Coronary artery (tissue), 2 donors: ENCODE data around the gene DNAH9.
A peak's percentile ranks its signal among the peaks of the same experiment; 100 is the strongest.

ENCODE experiments used
- DNase-seq: peaks from one replicate; pipeline ENCODE4 v3.0.0-alpha.2; 2017; ENCODE audit warnings: low spot score
- H3K27ac ChIP-seq, 2 donors: fragments of 200-600 bp; sonication (generic); one replicate each; pipeline ENCODE4 v1.5.1; 2016 to 2019
- H3K4me3 ChIP-seq: fragments of 200-600 bp; sonication (generic); 2 replicates; pipeline ENCODE4 v1.5.1; 2016; ENCODE audit warnings: mild to moderate bottlenecking, moderate library complexity
- TF ChIP-seq, protein P1 (sequence below): fragments of 200-600 bp; sonication (generic); IDR thresholded peaks from one replicate; pipeline ENCODE4 v1.5.1; 2019; ENCODE audit warnings: antibody characterized with exemption

Gene DNAH9

DNA sequence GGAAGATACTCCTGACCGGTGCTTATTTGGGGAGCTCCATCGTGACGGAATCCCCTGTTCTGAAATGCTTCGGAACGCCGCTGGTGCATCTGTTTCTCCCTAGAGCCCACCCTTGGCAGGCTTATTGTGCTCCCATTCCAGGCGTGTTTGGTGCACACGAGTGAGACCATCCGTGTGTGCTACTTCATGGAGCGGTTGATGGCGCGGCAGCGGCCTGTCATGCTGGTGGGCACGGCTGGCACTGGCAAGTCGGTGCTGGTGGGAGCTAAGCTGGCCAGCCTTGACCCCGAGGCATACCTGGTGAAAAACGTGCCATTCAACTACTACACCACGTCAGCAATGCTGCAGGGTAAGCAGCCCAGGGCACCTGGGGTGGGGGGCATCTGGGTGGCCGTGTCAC, 170.7 kb downstream of the DNAH9 start:
- DNase-seq: no peak
- Histone ChIP-seq H3K27ac (no peak overlapping the region), H3K4me3 (no peak overlapping the region)
- TF ChIP-seq, protein P1, sequence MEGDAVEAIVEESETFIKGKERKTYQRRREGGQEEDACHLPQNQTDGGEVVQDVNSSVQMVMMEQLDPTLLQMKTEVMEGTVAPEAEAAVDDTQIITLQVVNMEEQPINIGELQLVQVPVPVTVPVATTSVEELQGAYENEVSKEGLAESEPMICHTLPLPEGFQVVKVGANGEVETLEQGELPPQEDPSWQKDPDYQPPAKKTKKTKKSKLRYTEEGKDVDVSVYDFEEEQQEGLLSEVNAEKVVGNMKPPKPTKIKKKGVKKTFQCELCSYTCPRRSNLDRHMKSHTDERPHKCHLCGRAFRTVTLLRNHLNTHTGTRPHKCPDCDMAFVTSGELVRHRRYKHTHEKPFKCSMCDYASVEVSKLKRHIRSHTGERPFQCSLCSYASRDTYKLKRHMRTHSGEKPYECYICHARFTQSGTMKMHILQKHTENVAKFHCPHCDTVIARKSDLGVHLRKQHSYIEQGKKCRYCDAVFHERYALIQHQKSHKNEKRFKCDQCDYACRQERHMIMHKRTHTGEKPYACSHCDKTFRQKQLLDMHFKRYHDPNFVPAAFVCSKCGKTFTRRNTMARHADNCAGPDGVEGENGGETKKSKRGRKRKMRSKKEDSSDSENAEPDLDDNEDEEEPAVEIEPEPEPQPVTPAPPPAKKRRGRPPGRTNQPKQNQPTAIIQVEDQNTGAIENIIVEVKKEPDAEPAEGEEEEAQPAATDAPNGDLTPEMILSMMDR: no peak

DNA sequence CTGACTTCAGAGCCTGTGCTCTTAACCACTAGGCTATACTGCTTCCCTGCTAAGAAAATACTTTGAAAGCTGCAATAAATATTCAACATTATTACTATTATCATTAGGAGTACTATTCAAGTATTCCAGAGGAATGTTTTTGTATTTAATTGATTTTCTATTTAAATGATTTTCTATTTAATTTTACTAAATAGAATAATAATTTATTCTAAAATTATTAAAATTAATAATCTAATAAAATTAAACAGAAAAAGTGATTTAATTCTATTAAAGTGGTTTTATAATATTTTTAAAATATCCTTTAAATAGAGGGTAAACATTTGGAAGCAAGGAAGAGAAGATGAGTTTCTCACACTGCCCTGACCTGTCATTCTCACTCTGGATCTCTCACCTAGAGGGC, 173.8 kb downstream of the DNAH9 start:
- no peak overlapping the region for H3K27ac ChIP-seq
- TF ChIP-seq, protein P1: no peak
- H3K4me3 ChIP-seq: no peak overlapping the region
- no peak for DNase-seq

DNA sequence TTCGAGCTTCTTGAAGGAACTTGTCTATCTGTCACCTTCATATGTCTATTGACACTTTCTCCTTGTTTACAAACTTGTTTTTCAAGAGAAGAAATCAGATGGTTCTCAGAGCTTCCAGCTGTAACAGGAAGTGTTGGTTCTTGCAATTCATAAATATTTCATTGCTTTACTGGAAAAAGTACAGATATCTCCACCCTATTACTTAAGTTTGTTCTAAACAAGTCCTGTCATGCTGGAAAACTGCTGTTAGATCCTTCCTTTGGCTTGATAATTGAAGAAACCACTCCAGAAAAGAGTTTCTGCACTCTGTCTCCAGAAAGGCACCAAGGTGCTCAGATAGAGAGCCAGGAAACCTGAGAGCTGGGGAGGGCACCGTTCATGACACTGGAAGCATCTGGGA, 181.6 kb downstream of the DNAH9 start:
- Histone ChIP-seq H3K4me3 (no peak overlapping the region), H3K27ac (peak overlapping the region in 1 of 2 donors; percentile 11)
- DNase-seq: no peak
- TF ChIP-seq, protein P1: no peak

DNA sequence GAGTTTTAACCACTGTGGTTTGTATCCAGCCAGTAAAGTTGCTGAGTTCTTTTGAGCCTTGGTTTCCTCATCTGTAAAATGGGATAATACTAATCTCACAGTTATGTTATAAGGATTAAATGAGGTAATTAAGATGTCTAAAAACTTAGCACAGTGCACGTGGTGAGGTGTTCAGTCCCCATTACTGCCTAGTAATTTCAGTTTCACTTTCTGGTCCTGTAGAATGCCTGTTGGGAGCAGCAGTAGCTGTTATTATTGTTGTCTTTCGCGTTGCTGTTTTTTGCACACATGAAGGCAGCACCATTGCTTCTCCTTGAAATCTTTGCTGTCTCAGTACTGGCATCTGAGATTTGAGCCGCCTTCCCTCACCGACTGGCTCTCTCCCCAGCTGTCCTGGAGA, 182.4 kb downstream of the DNAH9 start:
- no peak overlapping the region for H3K4me3 ChIP-seq

DNA sequence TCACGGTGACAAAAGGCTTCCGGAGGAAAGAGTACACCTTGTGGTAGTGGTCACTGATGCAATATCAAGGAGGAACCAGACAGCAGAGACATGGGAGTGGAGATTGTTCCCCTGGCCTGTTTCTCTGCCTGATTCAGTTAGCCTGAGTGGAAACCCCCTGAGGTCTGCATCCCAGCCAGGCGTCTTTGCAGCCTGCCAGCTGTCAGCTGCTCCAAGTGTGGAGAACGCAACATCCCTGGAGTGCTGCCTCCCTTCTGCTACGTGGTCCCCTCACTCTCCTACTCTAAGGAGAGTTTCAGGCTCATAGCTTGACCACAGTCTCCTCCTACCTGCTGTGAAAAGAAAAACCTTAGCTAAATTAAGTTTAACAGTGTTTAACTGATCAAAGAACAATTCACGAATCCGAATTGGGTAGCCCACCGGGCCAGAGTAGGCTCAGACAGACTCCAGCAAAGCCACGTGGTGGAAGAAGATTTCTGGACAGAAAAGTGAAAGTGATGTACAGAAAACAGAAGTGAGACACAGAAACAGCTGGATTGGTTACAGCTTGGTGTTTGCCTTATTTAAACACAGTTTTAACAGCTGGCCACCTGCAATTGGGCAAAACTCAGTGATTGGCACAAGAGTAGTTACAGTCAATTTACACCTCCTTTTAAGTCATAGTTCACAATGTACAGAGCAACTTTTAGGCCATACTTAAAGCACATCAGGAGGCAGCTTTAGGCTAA, 188.6 kb downstream of the DNAH9 start:
- TF ChIP-seq, protein P1: no peak
- H3K4me3 ChIP-seq: no peak overlapping the region
- H3K27ac ChIP-seq: no peak overlapping the region
- DNase-seq: no peak

More for the DNA sequence above, 182.4 kb downstream of the DNAH9 start:
- TF ChIP-seq, protein P1: no peak
- no peak for DNase-seq
- H3K27ac ChIP-seq: no peak overlapping the region

DNA sequence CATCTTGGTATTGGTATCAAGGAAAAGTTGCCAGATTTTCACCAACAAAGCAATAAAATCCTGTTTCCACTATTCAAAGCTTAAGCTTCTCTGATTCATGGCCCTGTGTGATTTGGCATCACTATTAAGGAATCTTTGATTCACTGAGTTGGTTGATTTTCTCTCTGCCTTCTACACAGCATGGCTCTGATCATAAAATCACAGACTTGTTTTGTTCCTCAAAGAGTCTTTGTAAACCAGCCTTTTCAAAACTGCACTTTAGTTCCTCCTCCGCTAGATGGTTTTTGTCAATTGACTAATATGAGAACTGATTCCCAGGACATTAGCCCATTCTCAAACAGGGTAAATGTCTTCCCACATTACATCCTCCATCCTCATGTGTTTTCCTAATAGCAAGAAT, 197.6 kb downstream of the DNAH9 start:
- Histone ChIP-seq H3K27ac (no peak overlapping the region), H3K4me3 (no peak overlapping the region)
- DNase-seq: no peak
- TF ChIP-seq, protein P1: no peak

DNA sequence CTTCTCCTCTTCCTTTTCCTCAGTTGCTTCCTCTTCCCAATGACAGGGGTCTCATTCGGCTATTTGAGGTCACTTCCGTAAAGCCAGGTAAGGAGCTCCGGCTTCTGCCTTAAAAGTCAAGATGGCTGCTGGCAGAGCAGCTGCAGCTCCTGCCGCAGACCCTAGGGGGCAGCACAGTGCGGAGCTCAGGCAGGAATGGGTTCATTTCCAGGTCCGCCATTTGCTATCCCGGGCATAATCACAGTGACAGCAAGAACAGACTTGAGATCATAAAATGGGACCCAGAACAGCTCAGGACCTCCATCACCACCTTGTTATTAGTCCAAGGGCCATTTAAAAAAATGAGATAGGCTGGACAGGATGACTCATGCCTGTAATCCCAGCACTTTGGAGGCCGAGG, 199.5 kb downstream of the DNAH9 start:
- Histone ChIP-seq H3K4me3 (no peak overlapping the region), H3K27ac (no peak overlapping the region)
- TF ChIP-seq, protein P1: no peak
- DNase-seq: no peak
